Skeletal muscle tissue (tissue), 4 donors: Measurements from ENCODE around the gene ANKRD34C. TPM values are rescaled to one million over a fixed set of nuclear protein-coding genes. Genes with fewer than 3 reads are reported as not detected.

ENCODE experiments used
- H3K27ac ChIP-seq: one replicate; pipeline ENCODE4 v1.7.0; 2013; ENCODE audit warnings: mild to moderate bottlenecking, low read depth, low read length, inconsistent platforms
- H3K27me3 ChIP-seq, 3 donors: one replicate each; pipeline ENCODE4 v1.7.0; 2013; ENCODE audit warnings: low read length in 3 of 3; ENCODE audit not compliant: control insufficient read depth in 3 of 3, insufficient read depth in 3 of 3
- H3K36me3 ChIP-seq, 3 donors: one replicate each; pipeline ENCODE4 v1.7.0; 2013; ENCODE audit warnings: low read length in 3 of 3; ENCODE audit not compliant: control insufficient read depth in 3 of 3, insufficient read depth in 3 of 3
- H3K4me1 ChIP-seq, 3 donors: one replicate each; pipeline ENCODE4 v1.7.0; 2013; ENCODE audit warnings: low read length in 3 of 3, mild to moderate bottlenecking in 3 of 3; ENCODE audit not compliant: control insufficient read depth in 3 of 3, insufficient read depth in 3 of 3
- H3K4me3 ChIP-seq, 3 donors: one replicate each; pipeline ENCODE4 v1.7.0; 2013; ENCODE audit warnings: low read length in 3 of 3
- H3K9ac ChIP-seq, 3 donors: one replicate each; pipeline ENCODE4 v1.7.0; 2013; ENCODE audit warnings: low read length in 3 of 3, mild to moderate bottlenecking in 3 of 3, moderate library complexity in 2 of 3, low read depth in 1 of 3
- H3K9me3 ChIP-seq, 3 donors: one replicate each; pipeline ENCODE4 v1.7.0; 2013; ENCODE audit warnings: low read length in 3 of 3; ENCODE audit not compliant: control insufficient read depth in 3 of 3
- total RNA-seq: library from RNA; depleted of rRNA; stranded (reverse); fragments of >200 nt; gene quantifications from one replicate; pipeline ENCODE4 v1.2.3, GENCODE V29; 2014
- donor health status: Osteomylitis.

ANKRD34C gene
- total RNA-seq, 1 donor from 2014 or later = not detected

DNA sequence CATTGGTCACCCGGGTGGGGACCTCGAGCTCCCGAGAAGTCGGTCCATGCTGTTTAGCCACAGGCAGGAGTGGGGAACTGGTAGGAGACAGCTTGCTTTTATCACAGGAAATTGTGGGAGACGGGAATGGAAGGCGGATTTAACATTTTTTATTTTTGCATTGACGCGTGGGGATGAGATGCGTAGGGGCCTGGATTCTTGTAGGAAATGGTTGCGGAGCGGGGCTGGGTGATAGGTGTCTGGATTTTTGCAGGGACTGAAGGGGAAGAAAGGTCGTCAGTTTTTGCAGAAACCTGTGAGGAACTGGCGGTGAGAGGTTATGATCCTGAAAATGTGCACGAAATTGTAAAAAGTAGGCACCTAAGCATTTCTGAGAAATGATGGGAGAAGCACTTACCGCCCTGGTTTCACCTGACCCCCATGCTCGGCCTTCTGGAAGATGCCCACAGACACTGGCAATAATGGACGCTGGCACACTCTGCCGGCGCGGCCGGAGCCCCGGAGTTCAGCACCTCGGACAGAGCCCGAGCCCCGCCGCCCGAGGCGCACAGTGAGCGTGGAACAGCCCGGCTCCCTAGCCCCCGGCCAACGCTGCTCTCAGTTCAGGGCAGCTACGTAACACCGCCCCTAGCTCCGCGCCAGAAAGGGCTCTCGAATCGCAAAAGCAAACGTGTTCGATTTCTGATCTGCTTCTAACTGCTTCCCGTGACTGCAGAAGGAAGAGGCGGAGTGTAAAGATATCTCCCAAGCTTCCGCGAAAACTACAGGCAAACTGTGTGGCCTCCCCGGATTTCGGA, 928 bp downstream of the ANKRD34C start:
- H3K27me3 ChIP-seq = peaks cover 35 to 54% (median 40%) of the 10 kb centered on the region in 3 donors
- H3K4me1 ChIP-seq = no peaks in the 10 kb centered on the region
- no peaks in the 10 kb centered on the region for H3K9me3 ChIP-seq
- H3K9ac ChIP-seq = no peak overlapping the region
- H3K27ac ChIP-seq = no peak overlapping the region
- H3K36me3 ChIP-seq = no peaks in the 10 kb centered on the region
- H3K4me3 ChIP-seq = no peak overlapping the region

DNA sequence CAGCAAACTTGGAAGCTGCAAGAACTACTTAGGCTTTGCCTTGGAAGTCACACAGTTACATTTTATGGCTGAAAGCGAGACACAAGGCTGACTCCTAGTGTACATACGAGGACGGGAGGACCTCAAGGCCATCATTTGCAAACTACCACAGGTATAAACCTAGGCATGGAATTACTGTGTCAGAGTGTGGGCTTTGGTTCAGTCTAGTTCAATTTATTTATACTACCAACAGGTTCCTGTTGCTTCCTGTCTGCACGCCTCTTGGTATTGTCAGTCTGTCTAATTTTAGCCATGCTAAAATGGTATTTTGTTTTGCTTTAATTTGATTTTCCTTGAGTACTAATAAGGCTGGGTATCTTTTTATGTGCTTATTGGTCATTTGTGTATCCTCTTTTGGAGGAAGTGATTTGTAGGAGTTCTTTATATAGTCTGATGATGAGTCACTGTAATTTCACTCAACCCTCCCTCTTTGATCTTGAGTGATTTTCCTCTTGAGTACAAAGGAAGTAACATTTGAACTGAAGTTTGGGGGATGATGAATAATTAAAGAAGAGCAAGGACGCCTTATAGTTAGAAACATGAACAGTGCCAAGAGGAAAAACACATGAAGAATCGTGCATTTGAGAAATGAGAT, 8.2 kb downstream of the ANKRD34C start:
- Histone ChIP-seq H3K4me3 (no peak overlapping the region), H3K4me1 (no peaks in the 10 kb centered on the region), H3K9me3 (no peaks in the 10 kb centered on the region), H3K36me3 (no peaks in the 10 kb centered on the region), H3K27me3 (peaks cover 3 to 17% (median 15%) of the 10 kb centered on the region in 3 donors), H3K27ac (no peak overlapping the region), H3K9ac (no peak overlapping the region)

DNA sequence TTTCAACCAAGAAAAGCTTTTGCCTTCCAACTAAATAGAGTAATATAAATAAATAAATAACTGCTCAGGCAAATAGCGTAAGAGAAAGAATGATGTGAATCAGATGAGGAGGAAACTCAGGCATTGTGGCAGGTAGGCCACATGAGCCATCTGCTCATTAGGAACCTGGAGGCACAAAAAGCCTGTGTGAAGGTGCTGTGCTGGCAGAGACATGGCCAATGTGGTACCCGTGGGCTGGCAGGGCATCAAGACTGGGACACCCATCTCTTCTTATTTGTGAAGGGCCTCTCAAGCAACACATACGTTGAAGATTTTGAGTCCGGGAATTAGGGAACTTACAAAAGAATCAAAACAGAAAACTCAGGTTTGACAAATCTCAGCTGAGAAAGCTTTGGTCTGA, 9.5 kb downstream of the ANKRD34C start:
- H3K4me3 ChIP-seq = no peak overlapping the region
- peaks cover 3 to 18% (median 11%) of the 10 kb centered on the region in 3 donors for H3K27me3 ChIP-seq
- no peaks in the 10 kb centered on the region for H3K4me1 ChIP-seq
- H3K36me3 ChIP-seq = no peaks in the 10 kb centered on the region
- no peaks in the 10 kb centered on the region for H3K9me3 ChIP-seq
- H3K9ac ChIP-seq = no peak overlapping the region
- H3K27ac ChIP-seq = no peak overlapping the region

DNA sequence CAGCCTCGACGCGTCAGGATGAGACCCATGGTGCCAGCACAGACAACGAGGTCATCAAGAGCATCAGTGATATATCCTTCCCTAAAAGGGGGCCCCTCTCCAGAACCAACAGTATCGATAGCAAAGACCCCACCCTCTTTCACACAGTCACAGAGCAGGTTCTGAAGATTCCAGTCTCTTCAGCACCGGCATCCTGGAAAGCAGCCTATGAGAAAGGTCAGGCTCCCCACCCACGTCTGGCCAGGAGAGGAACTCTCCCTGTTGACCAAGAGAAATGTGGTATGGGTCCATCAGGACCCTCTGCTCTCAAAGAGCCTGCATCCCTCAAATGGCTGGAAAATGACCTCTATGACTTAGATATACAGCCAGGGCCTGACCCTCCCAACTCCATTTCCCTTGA, 11.6 kb downstream of the ANKRD34C start:
- Histone ChIP-seq H3K9me3 (no peaks in the 10 kb centered on the region), H3K9ac (no peak overlapping the region), H3K27ac (no peak overlapping the region), H3K36me3 (no peaks in the 10 kb centered on the region), H3K4me1 (no peaks in the 10 kb centered on the region), H3K4me3 (no peak overlapping the region), H3K27me3 (peaks cover 0 to 22% (median 2%) of the 10 kb centered on the region in 3 donors)

DNA sequence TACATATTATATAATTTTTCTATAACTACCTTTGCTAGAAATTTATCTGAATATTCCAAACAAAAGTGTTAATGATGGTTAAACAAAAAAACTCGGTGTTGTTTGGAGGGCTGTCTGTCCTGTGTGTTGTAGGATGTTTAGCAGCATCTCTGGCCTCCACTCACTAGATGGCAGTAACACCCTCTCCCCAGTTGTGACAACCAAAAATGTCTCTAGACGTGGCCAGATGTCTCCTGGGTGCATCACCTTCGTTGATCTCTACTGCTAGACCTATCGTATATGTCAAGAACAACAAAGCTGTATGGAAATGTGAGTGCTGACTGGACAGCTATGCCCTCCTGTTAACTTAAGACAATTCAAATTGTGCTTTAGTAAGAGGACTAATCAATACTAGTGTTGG, 14.1 kb downstream of the ANKRD34C start:
- no peak overlapping the region for H3K4me3 ChIP-seq
- peaks cover 0 to 24% (median 2%) of the 10 kb centered on the region in 3 donors for H3K27me3 ChIP-seq
- no peaks in the 10 kb centered on the region for H3K4me1 ChIP-seq
- H3K27ac ChIP-seq = no peak overlapping the region
- no peaks in the 10 kb centered on the region for H3K9me3 ChIP-seq
- no peaks in the 10 kb centered on the region for H3K36me3 ChIP-seq
- no peak overlapping the region for H3K9ac ChIP-seq

DNA sequence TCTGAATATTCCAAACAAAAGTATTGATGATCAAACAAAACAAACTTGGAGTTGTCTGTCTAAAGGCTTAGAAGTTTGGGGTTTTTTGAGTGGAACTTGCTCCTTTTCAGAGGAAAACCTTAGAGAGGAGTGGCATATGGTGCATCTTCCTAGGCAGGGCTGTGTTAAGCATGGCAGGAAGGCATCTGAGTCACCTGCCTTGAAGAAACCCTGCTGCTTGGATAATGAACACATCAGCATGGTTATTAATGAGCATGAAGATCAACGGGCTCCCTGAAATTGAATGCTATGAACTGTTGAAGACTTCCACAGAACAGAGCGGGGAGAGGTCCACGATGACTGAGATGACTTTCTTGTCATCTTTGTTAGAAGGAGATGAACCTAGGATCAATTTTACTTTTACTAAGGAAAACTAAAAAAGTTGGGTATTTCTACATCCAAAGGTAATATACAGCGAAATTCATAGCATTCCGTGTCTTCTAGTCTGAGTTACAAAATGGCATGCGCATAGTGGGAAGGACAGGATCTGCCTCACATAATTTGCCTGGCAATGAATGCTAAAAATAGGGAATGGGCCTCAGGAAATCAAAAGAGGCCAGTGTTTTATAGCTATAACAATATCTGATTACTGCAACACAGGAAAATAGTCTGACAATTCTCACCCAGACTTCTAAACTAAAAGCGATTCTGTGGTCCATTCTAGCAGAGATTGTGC, 16.8 kb downstream of the ANKRD34C start:
- H3K27me3 ChIP-seq = peaks cover 0 to 23% (median 2%) of the 10 kb centered on the region in 3 donors
- H3K4me1 ChIP-seq = no peaks in the 10 kb centered on the region
- no peak overlapping the region for H3K27ac ChIP-seq
- H3K36me3 ChIP-seq = no peaks in the 10 kb centered on the region
- no peak overlapping the region for H3K4me3 ChIP-seq
- no peak overlapping the region for H3K9ac ChIP-seq
- H3K9me3 ChIP-seq = no peaks in the 10 kb centered on the region

DNA sequence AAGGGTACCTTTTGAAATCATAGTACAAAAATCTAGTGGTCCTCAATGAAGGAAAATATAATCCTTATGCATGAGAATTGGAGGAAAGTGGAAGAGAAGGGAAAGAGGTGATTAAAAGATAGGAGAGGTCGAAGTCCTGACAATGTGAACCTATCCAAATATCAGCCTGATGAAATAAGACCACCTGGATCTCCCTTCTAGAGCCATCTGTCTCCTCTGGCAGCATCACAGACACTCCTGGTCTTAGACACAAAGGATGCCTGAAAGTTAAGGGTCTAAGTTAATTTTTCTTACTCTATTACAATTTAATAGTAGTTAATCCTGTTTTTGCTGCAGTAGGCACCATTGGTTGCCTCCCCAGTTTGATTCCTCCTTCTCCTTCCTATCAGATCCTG, 17.3 kb downstream of the ANKRD34C start:
- H3K9me3 ChIP-seq = no peaks in the 10 kb centered on the region
- no peaks in the 10 kb centered on the region for H3K36me3 ChIP-seq
- peaks cover 0 to 20% (median 2%) of the 10 kb centered on the region in 3 donors for H3K27me3 ChIP-seq
- H3K4me1 ChIP-seq = no peaks in the 10 kb centered on the region
- no peak overlapping the region for H3K27ac ChIP-seq
- no peak overlapping the region for H3K9ac ChIP-seq
- H3K4me3 ChIP-seq = no peak overlapping the region

DNA sequence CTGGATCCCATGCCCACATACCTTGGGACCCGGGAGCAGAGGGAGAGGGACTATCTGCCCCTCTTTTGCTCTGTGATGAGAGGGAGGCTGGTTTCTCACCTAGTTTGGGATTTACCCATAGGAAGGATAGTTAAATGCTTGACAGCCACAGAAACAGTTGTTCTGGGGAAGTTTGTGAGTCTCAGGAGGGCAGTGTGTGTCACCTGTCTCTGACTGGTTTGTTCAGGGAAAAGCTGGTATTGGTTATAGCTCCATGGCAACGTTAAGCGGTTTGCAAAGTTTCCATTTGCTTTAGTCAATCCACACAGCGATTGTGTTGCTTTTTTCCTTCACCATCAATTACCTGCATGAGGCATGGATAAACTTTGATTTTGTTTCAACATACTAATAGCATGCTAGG, 24.7 kb downstream of the ANKRD34C start:
- no peak overlapping the region for H3K27ac ChIP-seq
- H3K27me3 ChIP-seq = peaks cover 18 to 33% (median 32%) of the 10 kb centered on the region in 3 donors
- no peak overlapping the region for H3K9ac ChIP-seq
- no peaks in the 10 kb centered on the region for H3K36me3 ChIP-seq
- no peaks in the 10 kb centered on the region for H3K9me3 ChIP-seq
- no peak overlapping the region for H3K4me3 ChIP-seq
- peaks cover 11 to 16% (median 13%) of the 10 kb centered on the region in 3 donors for H3K4me1 ChIP-seq

DNA sequence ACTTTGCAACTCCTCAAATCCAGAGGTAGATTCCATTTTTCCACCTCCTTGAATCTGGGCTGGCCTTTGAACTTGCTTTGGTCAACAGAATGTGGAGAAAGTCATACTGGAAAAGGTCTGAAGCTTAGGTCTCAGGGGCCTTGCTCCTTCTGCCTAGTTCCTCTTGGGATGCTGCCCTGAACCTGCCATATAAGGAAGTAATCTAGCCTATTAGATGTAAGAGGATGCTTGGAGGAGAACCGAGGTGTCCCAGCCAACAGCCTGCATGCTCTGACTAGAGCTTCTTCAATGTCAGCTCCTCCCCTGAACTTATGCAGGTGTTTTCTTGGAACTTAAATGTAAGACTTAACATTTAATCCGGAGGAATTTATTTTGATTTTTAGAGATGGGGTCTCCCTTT, 26.4 kb downstream of the ANKRD34C start:
- no peaks in the 10 kb centered on the region for H3K9me3 ChIP-seq
- no peak overlapping the region for H3K27ac ChIP-seq
- peaks cover 18 to 36% (median 34%) of the 10 kb centered on the region in 3 donors for H3K27me3 ChIP-seq
- no peak overlapping the region for H3K9ac ChIP-seq
- no peaks in the 10 kb centered on the region for H3K36me3 ChIP-seq
- H3K4me3 ChIP-seq = no peak overlapping the region
- peaks cover 11 to 17% (median 14%) of the 10 kb centered on the region in 3 donors for H3K4me1 ChIP-seq

DNA sequence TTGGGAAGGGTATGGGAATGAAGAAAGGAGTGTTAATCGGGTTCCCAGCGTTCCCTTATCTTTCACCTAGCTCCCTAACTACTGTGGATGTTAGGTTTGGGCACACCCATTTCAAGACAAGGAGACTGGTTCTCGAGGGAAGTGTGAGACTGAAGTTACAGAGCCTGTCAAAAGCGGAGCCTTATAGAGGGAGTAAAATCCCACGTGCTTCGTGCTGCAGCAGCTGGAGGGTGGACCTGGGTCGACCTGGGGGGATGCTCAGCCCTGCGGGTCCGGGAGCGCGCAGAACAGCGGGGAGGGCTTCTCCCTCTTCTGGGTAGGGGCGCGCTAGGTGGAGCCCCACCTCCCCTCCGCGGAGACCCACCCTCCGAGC, 28.1 kb downstream of the ANKRD34C start:
- no peak overlapping the region for H3K9ac ChIP-seq
- H3K4me3 ChIP-seq = peak overlapping the region; percentile 49 to 72 (median 52)
- no peaks in the 10 kb centered on the region for H3K9me3 ChIP-seq
- peaks cover 2 to 5% (median 4%) of the 10 kb centered on the region in 3 donors for H3K36me3 ChIP-seq
- no peak overlapping the region for H3K27ac ChIP-seq
- peaks cover 18 to 36% (median 32%) of the 10 kb centered on the region in 3 donors for H3K27me3 ChIP-seq
- H3K4me1 ChIP-seq = peaks cover 11 to 33% (median 27%) of the 10 kb centered on the region in 3 donors
